Liver (tissue), 9 donors: ENCODE results near the gene ZBTB4. TPM values are rescaled to one million over a fixed set of nuclear protein-coding genes. Genes with fewer than 3 reads are reported as not detected.

Experiments
- DNase-seq: peaks from one replicate; pipeline ENCODE4 v3.0.0-alpha.2; 2017; ENCODE audit warnings: low spot score
- H3K27ac ChIP-seq, 2 donors: one replicate each; pipeline ENCODE4 v1.7.0; 2013; ENCODE audit warnings: inconsistent platforms in 2 of 2, low read length in 2 of 2, control low read depth in 1 of 2, low read depth in 1 of 2, mild to moderate bottlenecking in 1 of 2
- H3K27me3 ChIP-seq, 4 donors: one replicate each; pipeline versions ENCODE4 v1.6.1 to v1.7.0; 2013; ENCODE audit warnings: low read length in 3 of 4, inconsistent platforms in 1 of 4, mild to moderate bottlenecking in 1 of 4, moderate library complexity in 1 of 4; ENCODE audit not compliant: control insufficient read depth in 4 of 4, insufficient read depth in 4 of 4
- H3K36me3 ChIP-seq, 4 donors: one replicate each; pipeline versions ENCODE4 v1.6.1 to v1.7.0; 2013; ENCODE audit warnings: low read length in 3 of 4, mild to moderate bottlenecking in 3 of 4, low read depth in 1 of 4, moderate library complexity in 1 of 4; ENCODE audit not compliant: control insufficient read depth in 4 of 4, insufficient read depth in 3 of 4
- H3K4me1 ChIP-seq, 4 donors: one replicate each; pipeline versions ENCODE4 v1.6.1 to v1.7.0; 2013; ENCODE audit warnings: low read length in 3 of 4, mild to moderate bottlenecking in 3 of 4, moderate library complexity in 1 of 4; ENCODE audit not compliant: control insufficient read depth in 4 of 4, insufficient read depth in 4 of 4
- H3K4me3 ChIP-seq, 3 donors: one replicate each; pipeline versions ENCODE4 v1.6.1 to v1.7.0; 2013; ENCODE audit warnings: low read length in 3 of 3, control low read depth in 1 of 3, low read depth in 1 of 3, mild to moderate bottlenecking in 1 of 3
- H3K9ac ChIP-seq, 2 donors: one replicate each; pipeline ENCODE4 v1.7.0; 2013; ENCODE audit warnings: low read length in 2 of 2, mild to moderate bottlenecking in 2 of 2, moderate library complexity in 2 of 2, control low read depth in 1 of 2, low read depth in 1 of 2
- H3K9me3 ChIP-seq, 4 donors: one replicate each; pipeline versions ENCODE4 v1.6.1 to v1.7.0; 2013; ENCODE audit warnings: low read length in 3 of 4; ENCODE audit not compliant: control insufficient read depth in 4 of 4
- EGR1 ChIP-seq, 2 donors: IDR thresholded peaks; 2 replicates each; pipeline ENCODE4 v1.6.1; 2016 to 2018; ENCODE audit warnings: antibody characterized with exemption in 2 of 2, low read depth in 2 of 2
- FOXA1 ChIP-seq: IDR thresholded peaks from 2 replicates; pipeline ENCODE4 v1.6.1; 2016; ENCODE audit warnings: antibody characterized with exemption
- FOXA2 ChIP-seq: IDR thresholded peaks from 2 replicates; pipeline ENCODE4 v1.6.1; 2016; ENCODE audit warnings: antibody characterized with exemption
- GABPA ChIP-seq, 2 donors: IDR thresholded peaks in 1 of 2; conservative IDR thresholded peaks in 1 of 2; 2 replicates each; pipeline ENCODE4 v1.6.1; 2016; ENCODE audit warnings: antibody characterized with exemption in 2 of 2, mild to moderate bottlenecking in 1 of 2, moderate library complexity in 1 of 2
- HNF4A ChIP-seq, 2 donors: conservative IDR thresholded peaks; 2 replicates each; pipeline ENCODE4 v1.6.1; 2016; ENCODE audit warnings: antibody characterized with exemption in 2 of 2, mild to moderate bottlenecking in 2 of 2
- HNF4G ChIP-seq: IDR thresholded peaks from 2 replicates; pipeline ENCODE4 v1.6.1; 2016; ENCODE audit warnings: antibody characterized with exemption
- JUND ChIP-seq, 2 donors: IDR thresholded peaks; 2 replicates each; pipeline ENCODE4 v1.6.1; 2016; ENCODE audit warnings: antibody characterized with exemption in 2 of 2
- NR2F2 ChIP-seq: IDR thresholded peaks from 2 replicates; pipeline ENCODE4 v1.6.1; 2016; ENCODE audit warnings: antibody characterized with exemption
- RAD21 ChIP-seq, 2 donors: IDR thresholded peaks; 2 replicates each; pipeline ENCODE4 v1.6.1; 2016; ENCODE audit warnings: antibody characterized with exemption in 2 of 2, mild to moderate bottlenecking in 2 of 2
- RXRA ChIP-seq, 2 donors: IDR thresholded peaks; 2 replicates each; pipeline ENCODE4 v1.6.1; 2017 to 2018; ENCODE audit warnings: antibody characterized with exemption in 2 of 2, mild to moderate bottlenecking in 1 of 2
- SP1 ChIP-seq: IDR thresholded peaks from 2 replicates; pipeline ENCODE4 v1.6.1; 2018; ENCODE audit warnings: antibody characterized with exemption, mild to moderate bottlenecking
- TAF1 ChIP-seq: conservative IDR thresholded peaks from 2 replicates; pipeline ENCODE4 v1.6.1; 2016; ENCODE audit warnings: antibody characterized with exemption, mild to moderate bottlenecking
- YY1 ChIP-seq: IDR thresholded peaks from 2 replicates; pipeline ENCODE4 v1.6.1; 2016; ENCODE audit warnings: antibody characterized with exemption, mild to moderate bottlenecking
- WGBS: extraction: QIAGEN DNeasy Blood & Tissue Kit; methylation state at CpG from one replicate; pipeline ENCODE4 v1.1.7; 2013; 5-methylcytosine and 5-hydroxymethylcytosine counted together
- polyA plus RNA-seq, 2 donors: library from polyadenylated mRNA; stranded (reverse) in 1 of 2; unstranded in 1 of 2; fragments of 200-250 nt in 1 of 2; fragments of >200 nt in 1 of 2; fragmentation: Nextera tagmentation in 1 of 2; extraction: Ambion mirVana in 1 of 2; gene quantifications; one replicate each; pipeline versions ENCODE4 v1.2.1 to v1.2.3, GENCODE V29; 2013 to 2015
- total RNA-seq, 2 donors: library from RNA; depleted of rRNA; stranded (reverse); fragments of >200 nt; gene quantifications; one replicate each; pipeline ENCODE4 v1.2.3, GENCODE V29; 2014
- TF ChIP-seq, protein P1 (sequence below): fragments of 150-350 bp; IDR thresholded peaks from 2 replicates; pipeline ENCODE4 v1.5.1; 2017; ENCODE audit warnings: improper control_type of control experiment, low read depth, low read length; ENCODE audit not compliant: missing input control
- TF ChIP-seq, protein P2 (sequence below): IDR thresholded peaks from 2 replicates; pipeline ENCODE4 v1.6.1; 2016; ENCODE audit warnings: antibody characterized with exemption
- TF ChIP-seq, protein P3 (sequence below): IDR thresholded peaks from 2 replicates; pipeline ENCODE4 v1.6.1; 2016; ENCODE audit warnings: antibody characterized with exemption, mild to moderate bottlenecking
- TF ChIP-seq, protein P4 (sequence below): IDR thresholded peaks from 2 replicates; pipeline ENCODE4 v1.6.1; 2016; ENCODE audit warnings: antibody characterized with exemption
- TF ChIP-seq, protein P5 (sequence below): IDR thresholded peaks from 2 replicates; pipeline ENCODE4 v1.6.1; 2016; ENCODE audit warnings: antibody characterized with exemption
- donor health status: healthy.
- donor health status: healthy.
- donor health status: healthy.
- donor health status: healthy.
- donor health status: healthy.

The ZBTB4 gene
- total and polyA plus RNA-seq, 4 donors = 1.5 to 6.0 (median 5.1) TPM

DNA sequence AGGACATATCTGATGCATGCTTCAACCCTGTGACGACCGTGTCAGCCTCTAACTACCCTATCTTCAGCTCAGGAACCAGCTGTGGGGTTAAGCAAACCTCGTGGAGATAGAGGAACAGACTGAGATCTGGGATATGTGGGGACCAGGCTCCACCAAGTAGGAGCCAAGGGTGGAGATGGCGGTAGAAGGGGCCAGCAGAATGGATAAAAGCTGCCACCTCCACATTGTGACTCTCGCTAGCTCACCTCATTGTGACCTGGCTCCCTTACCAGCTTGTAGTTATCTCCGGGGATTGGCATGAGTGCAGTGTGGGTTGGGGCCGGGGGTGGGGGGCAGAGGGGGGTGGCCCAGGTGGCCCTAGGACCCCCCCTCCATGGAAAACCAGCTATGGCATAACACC lies 54.1 kb downstream of the ZBTB4 start, which contains the start of gene SPEM2:
Gene SPEM2 (plus strand): TSS at position 301 of the 400 bp plus-strand sequence. CDS start 73 bp downstream, at position 374.
- H3K36me3 ChIP-seq = no peaks in the 10 kb centered on the region
- H3K27ac ChIP-seq = no peak within 1 kb of the TSS
- H3K9ac ChIP-seq = no peak within 1 kb of the TSS
- H3K4me1 ChIP-seq = no peaks in the 10 kb centered on the region
- H3K4me3 ChIP-seq = no peak within 1 kb of the TSS
- no peak for TF ChIP-seq HNF4A (conservative IDR thresholded peaks at IDR 0.05)
- no peak for TF ChIP-seq GABPA (IDR thresholded peaks at IDR 0.05 in 1 of 2, conservative IDR thresholded peaks at IDR 0.05 in 1 of 2)
- TF ChIP-seq, protein P1, sequence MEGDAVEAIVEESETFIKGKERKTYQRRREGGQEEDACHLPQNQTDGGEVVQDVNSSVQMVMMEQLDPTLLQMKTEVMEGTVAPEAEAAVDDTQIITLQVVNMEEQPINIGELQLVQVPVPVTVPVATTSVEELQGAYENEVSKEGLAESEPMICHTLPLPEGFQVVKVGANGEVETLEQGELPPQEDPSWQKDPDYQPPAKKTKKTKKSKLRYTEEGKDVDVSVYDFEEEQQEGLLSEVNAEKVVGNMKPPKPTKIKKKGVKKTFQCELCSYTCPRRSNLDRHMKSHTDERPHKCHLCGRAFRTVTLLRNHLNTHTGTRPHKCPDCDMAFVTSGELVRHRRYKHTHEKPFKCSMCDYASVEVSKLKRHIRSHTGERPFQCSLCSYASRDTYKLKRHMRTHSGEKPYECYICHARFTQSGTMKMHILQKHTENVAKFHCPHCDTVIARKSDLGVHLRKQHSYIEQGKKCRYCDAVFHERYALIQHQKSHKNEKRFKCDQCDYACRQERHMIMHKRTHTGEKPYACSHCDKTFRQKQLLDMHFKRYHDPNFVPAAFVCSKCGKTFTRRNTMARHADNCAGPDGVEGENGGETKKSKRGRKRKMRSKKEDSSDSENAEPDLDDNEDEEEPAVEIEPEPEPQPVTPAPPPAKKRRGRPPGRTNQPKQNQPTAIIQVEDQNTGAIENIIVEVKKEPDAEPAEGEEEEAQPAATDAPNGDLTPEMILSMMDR = no peak
- TF ChIP-seq TAF1 = no peak
- no peak for TF ChIP-seq RAD21 (IDR thresholded peaks at IDR 0.05)
- TF ChIP-seq, protein P2, sequence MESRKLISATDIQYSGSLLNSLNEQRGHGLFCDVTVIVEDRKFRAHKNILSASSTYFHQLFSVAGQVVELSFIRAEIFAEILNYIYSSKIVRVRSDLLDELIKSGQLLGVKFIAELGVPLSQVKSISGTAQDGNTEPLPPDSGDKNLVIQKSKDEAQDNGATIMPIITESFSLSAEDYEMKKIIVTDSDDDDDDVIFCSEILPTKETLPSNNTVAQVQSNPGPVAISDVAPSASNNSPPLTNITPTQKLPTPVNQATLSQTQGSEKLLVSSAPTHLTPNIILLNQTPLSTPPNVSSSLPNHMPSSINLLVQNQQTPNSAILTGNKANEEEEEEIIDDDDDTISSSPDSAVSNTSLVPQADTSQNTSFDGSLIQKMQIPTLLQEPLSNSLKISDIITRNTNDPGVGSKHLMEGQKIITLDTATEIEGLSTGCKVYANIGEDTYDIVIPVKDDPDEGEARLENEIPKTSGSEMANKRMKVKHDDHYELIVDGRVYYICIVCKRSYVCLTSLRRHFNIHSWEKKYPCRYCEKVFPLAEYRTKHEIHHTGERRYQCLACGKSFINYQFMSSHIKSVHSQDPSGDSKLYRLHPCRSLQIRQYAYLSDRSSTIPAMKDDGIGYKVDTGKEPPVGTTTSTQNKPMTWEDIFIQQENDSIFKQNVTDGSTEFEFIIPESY = no peak
- no peak for TF ChIP-seq JUND (IDR thresholded peaks at IDR 0.05)
- no peak for TF ChIP-seq YY1
- no peak for TF ChIP-seq NR2F2
- TF ChIP-seq, protein P3, sequence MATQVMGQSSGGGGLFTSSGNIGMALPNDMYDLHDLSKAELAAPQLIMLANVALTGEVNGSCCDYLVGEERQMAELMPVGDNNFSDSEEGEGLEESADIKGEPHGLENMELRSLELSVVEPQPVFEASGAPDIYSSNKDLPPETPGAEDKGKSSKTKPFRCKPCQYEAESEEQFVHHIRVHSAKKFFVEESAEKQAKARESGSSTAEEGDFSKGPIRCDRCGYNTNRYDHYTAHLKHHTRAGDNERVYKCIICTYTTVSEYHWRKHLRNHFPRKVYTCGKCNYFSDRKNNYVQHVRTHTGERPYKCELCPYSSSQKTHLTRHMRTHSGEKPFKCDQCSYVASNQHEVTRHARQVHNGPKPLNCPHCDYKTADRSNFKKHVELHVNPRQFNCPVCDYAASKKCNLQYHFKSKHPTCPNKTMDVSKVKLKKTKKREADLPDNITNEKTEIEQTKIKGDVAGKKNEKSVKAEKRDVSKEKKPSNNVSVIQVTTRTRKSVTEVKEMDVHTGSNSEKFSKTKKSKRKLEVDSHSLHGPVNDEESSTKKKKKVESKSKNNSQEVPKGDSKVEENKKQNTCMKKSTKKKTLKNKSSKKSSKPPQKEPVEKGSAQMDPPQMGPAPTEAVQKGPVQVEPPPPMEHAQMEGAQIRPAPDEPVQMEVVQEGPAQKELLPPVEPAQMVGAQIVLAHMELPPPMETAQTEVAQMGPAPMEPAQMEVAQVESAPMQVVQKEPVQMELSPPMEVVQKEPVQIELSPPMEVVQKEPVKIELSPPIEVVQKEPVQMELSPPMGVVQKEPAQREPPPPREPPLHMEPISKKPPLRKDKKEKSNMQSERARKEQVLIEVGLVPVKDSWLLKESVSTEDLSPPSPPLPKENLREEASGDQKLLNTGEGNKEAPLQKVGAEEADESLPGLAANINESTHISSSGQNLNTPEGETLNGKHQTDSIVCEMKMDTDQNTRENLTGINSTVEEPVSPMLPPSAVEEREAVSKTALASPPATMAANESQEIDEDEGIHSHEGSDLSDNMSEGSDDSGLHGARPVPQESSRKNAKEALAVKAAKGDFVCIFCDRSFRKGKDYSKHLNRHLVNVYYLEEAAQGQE = no peak
- TF ChIP-seq, protein P4, sequence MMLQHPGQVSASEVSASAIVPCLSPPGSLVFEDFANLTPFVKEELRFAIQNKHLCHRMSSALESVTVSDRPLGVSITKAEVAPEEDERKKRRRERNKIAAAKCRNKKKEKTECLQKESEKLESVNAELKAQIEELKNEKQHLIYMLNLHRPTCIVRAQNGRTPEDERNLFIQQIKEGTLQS = no peak
- no peak for TF ChIP-seq HNF4G
- TF ChIP-seq RXRA (IDR thresholded peaks at IDR 0.05) = no peak
- no peak for TF ChIP-seq FOXA1
- TF ChIP-seq FOXA2 = no peak
- TF ChIP-seq, protein P5, sequence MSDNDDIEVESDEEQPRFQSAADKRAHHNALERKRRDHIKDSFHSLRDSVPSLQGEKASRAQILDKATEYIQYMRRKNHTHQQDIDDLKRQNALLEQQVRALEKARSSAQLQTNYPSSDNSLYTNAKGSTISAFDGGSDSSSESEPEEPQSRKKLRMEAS = no peak
- TF ChIP-seq SP1 = no peak
- TF ChIP-seq EGR1 (IDR thresholded peaks at IDR 0.05; ENCODE audit: low read depth in 2 of 2) = no peak
- no peaks in the 10 kb centered on the region for H3K27me3 ChIP-seq
- DNase-seq = no peak
- WGBS = 85% methylated on average over 7 of the region's 7 CpGs
- H3K9me3 ChIP-seq = no peaks in the 10 kb centered on the region
